GM19193 (cell line): ENCODE data around the gene WASL.

Experiments
- POLR2A ChIP-seq: IDR thresholded peaks from 4 replicates; pipeline ENCODE4 v1.6.1; 2011; ENCODE audit not compliant: insufficient read depth, insufficient read length; ENCODE audit errors: extremely low read depth

Gene WASL

DNA sequence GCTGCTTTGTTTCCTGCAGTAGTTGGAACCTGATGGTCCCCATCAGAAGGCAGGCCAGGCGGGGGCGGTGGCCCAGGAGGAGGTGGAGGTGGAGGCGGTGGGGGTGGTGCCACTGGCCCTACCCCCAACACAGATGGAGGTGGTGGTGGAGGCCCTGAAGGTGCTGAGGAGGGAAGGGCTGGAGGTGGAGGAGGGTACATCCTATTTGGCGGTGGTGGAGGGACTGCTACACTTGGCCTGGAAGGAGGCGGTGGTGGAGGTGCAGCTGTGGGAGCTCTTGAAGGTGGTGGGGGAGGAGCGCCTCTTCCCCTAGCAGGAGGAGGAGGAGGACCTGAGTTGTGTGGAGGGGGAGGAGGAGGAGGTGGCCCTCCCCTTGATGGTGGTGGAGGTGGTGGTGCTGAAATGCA, 56.3 kb downstream of the WASL start:
- TF ChIP-seq POLR2A = no peak

- TF ChIP-seq POLR2A = no peak
Measured at GRCh38 chr7:123690550-123690949, 58.3 kb downstream of the WASL start.

GRCh38 chr7:123689250-123689649, 59.6 kb downstream of the WASL start:
- TF ChIP-seq POLR2A = no peak

GRCh38 chr7:123687727-123688126, 61.1 kb downstream of the WASL start:
- TF ChIP-seq POLR2A = no peak

- no peak for TF ChIP-seq POLR2A
Measured at GRCh38 chr7:123687161-123687560, 61.6 kb downstream of the WASL start.

DNA sequence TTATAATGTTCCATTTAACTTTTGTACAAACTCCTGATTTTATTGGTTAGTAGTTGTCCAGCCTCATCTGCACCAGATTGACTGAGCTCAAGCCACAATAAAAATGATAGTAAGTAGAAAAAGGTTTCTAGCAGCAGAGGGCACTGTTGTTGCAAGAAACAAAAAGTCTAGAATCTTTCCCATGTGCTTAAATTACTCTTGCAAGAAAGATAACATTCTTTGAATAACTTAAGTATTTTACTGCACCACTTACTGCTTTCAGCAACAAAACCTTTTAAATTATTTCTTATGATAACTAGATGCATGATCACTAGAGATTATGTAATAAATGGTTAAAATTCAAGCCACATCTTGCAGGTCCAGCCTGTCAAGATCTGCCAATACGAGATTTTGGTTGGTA, 66.1 kb downstream of the WASL start:
- TF ChIP-seq POLR2A = no peak

GRCh38 chr7:123681561-123681960, 67.2 kb downstream of the WASL start:
- TF ChIP-seq POLR2A = no peak

- TF ChIP-seq POLR2A = no peak
Measured at GRCh38 chr7:123680580-123680979, 68.2 kb downstream of the WASL start.

DNA sequence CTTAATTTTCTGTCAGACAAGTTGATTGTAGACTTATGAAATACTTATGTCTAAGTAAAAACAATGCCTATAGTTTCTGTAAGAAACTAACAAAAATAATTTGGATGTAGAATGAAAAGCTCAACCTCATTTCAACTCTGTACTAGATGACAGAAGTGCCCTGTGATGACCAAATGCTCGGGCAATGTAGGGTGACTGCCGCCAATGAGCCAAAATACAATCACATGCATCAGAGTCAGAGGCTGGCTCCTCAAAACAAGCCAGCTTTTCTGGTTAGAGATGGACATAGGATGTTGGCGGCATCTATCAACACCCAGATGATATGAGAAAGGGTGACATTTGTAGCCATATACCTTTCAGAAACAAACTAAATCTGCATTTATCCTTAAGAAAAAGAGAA, 69.2 kb downstream of the WASL start:
- no peak for TF ChIP-seq POLR2A

DNA sequence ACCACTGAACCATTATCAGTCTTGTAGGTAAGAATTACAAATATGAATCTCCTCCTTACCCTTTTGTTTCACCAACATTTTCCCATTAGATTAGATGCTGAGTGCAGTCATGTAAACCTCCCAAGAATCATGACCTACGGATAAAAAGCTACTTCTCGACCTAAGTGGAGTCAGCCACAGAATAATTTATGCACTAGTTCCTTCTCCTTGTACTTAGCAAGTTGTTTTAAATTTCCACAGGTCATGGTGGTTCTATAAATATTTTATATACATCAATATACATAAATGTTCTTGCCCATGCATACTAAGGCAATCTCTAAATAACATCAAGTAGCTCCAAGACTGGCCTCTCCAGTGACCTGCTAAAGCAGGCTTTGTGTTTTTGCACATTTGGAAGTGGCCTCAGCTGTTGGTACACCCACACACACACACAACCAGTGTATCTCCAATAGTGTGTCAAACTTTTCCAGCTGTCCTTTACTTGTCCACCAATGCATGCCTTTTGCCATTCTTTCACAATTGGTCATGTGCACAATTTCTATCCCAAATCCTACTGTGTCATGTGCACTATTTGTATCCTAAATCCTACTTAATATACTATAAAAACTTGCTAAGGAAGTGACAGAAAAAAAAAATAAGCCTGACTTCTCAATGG, 71.6 kb downstream of the WASL start:
- no peak for TF ChIP-seq POLR2A

DNA sequence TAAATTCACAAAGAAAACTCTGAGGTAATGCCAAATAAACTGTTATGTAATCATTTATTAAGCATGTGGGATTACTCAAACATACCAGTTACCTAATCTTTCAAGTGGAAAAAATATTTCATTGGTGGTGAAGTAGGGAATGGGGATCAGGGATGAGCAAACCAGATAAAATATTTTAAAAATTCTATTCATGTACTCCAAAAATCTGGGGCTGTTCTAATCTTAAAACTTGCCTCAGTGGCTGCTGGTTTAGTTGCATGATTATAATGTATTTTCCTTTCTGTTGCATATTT, 73.7 kb downstream of the WASL start:
- no peak for TF ChIP-seq POLR2A

- TF ChIP-seq POLR2A = no peak
Measured at GRCh38 chr7:123674399-123675180, 74.2 kb downstream of the WASL start.

GRCh38 chr7:123673752-123674398, 74.9 kb downstream of the WASL start:
- TF ChIP-seq POLR2A = no peak

DNA sequence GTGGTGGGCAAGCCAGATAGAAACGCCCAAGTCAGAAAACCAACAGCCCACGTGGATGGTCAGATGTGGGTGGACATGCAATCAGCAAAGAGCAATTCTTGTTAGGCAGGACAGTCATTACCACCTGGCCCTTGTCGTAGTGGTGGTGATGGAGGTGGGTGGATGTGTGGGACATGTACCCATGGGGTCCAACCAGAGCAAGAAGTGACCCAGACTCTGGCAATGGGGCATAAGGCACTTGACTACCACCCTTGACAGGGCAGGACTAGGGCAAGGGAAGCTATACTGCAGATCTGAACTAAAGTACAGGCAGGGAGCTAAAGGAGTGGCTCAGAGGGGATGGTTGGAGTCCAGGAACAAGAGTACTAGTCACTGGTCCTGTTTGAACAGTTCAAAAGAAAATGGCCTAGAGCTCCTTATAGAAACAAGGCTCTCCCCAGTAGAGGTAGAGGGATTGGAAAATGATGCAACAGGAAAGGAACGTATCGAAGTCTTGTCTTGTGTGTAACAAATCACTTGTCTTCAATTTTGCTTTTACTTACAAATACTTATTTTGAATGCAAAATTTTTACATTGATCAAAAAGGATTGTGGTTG, 75.6 kb downstream of the WASL start:
- no peak for TF ChIP-seq POLR2A

DNA sequence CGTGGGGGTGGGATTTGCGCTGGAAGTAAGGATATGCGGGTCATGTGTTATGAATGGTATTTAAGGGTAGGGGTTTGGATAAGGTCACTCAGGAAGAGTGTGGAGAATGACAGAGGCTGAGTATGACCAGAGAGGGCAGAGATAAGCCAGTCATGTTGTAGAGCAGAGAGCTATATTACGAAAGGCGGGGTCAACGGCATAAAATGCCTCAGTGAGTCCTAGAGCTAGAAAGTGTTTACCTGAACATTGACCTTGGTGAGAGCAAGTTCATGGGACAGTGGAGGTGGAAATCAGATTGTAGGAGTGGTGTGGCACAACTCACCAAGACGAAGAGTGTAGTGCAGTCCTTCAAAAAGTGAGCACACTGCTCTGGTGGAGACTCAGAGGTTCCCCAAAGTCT, 79.3 kb downstream of the WASL start:
- TF ChIP-seq POLR2A = no peak

DNA sequence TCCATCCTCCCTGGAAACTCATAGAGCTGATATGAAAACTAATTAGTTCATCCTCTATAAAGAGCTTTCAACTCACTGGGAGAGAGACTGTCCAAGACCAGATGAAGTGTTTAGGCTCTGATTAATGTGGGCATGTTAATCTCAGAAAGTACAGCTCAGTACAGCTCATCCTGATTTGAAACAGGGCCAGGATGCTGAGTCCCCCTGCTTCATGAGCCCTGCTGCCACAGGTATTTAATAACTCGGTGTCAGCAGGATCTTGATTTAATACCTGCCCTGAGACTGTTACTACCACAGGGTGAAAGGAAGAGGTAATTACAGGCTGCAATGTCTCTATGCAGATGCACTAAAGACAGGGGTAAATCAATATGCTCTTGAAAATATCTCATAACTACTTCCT, 82.3 kb downstream of the WASL start:
- no peak for TF ChIP-seq POLR2A
